Measurements from ENCODE around the gene HAAO. TPM values are rescaled to one million over a fixed set of nuclear protein-coding genes. Genes with fewer than 3 reads are reported as not detected.

Gene HAAO
- total RNA-seq, 1 experiment from 2014 or later, result 47.5 TPM

DNA sequence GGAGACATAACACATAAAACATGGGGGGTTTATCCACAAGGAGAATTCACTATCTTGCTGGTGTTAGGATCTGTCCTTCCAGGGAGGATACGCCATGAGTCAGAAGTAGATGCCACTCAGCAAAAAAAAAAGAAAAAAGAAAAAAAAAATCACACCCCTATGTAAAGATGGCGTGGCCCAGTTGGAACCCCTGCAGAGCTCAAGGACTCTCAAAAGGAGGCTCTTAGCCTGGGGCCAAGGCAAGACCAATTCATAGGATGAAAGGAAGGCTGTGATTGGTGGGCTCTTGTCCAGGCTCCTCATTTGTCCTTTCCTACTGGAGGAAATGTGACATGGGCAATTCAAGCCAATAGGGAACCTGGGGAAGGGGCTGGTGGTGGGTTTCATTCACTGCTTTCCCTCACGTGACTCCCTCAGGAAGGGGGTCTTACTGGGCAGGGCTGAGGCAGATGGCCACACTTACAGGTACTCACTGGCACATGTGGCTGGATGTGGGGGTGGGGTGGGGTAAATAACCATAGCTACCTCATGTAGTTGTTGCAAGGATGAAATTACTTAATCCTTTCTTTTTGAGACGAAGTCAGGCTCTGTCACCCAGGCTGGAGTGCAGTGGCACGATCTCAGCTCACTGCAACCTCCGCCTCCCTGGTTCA, 38.7 kb upstream of the HAAO start:
- CTCF ChIA-PET, result interaction anchor here (0.7 to 1.3 kb wide), 3 partner anchors 18 to 409 kb away, joined by 3 to 4 read pairs (median 3); no protein-coding TSS in a partner anchor
- TF ChIP-seq, protein P1, sequence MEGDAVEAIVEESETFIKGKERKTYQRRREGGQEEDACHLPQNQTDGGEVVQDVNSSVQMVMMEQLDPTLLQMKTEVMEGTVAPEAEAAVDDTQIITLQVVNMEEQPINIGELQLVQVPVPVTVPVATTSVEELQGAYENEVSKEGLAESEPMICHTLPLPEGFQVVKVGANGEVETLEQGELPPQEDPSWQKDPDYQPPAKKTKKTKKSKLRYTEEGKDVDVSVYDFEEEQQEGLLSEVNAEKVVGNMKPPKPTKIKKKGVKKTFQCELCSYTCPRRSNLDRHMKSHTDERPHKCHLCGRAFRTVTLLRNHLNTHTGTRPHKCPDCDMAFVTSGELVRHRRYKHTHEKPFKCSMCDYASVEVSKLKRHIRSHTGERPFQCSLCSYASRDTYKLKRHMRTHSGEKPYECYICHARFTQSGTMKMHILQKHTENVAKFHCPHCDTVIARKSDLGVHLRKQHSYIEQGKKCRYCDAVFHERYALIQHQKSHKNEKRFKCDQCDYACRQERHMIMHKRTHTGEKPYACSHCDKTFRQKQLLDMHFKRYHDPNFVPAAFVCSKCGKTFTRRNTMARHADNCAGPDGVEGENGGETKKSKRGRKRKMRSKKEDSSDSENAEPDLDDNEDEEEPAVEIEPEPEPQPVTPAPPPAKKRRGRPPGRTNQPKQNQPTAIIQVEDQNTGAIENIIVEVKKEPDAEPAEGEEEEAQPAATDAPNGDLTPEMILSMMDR (IDR thresholded peaks at IDR 0.05; ENCODE audit: insufficient read depth in 1 of 2, low read depth in 1 of 2, low read length in 1 of 2, severe bottlenecking in 1 of 2, unreplicated experiment in 1 of 2), result no peak
- Histone ChIP-seq H3K4me1 (peaks cover 12% of the 10 kb centered on the region), H3K4me3 (ENCODE audit: low read depth, low read length) (no peak overlapping the region), H3K27me3 (replicated peaks; ENCODE audit: control insufficient read depth, insufficient read depth, low read length) (no peaks in the 10 kb centered on the region), H3K36me3 (ENCODE audit: control insufficient read depth, insufficient read depth, low read length) (no peaks in the 10 kb centered on the region), H3K9me3 (0 out of 2 replicates have a peak, but pooled peaks cover under 1% of the 10 kb centered on the region)
- Mint-ChIP-seq H3K4me3 (ENCODE audit: unreplicated experiment) (no peak overlapping the region), H3K36me3 (ENCODE audit: insufficient read depth, unreplicated experiment) (peaks cover 3% of the 10 kb centered on the region), H3K9me3 (ENCODE audit: unreplicated experiment) (no peaks in the 10 kb centered on the region), H3K4me1 (ENCODE audit: low read depth, unreplicated experiment) (peaks cover 8% of the 10 kb centered on the region), H3K27me3 (ENCODE audit: insufficient read depth, unreplicated experiment) (no peaks in the 10 kb centered on the region), H3K27ac (ENCODE audit: unreplicated experiment) (no peak overlapping the region)
- no TSS peak for BruUV-seq (replicated peaks)
- DNase-seq, result peak in 1 of 2 experiments; percentile 24
- intact Hi-C loops (cut with micrococcal nuclease; ENCODE audit: unreplicated experiment), result no loop called here
- POLR2A ChIA-PET, result no interaction called here

DNA sequence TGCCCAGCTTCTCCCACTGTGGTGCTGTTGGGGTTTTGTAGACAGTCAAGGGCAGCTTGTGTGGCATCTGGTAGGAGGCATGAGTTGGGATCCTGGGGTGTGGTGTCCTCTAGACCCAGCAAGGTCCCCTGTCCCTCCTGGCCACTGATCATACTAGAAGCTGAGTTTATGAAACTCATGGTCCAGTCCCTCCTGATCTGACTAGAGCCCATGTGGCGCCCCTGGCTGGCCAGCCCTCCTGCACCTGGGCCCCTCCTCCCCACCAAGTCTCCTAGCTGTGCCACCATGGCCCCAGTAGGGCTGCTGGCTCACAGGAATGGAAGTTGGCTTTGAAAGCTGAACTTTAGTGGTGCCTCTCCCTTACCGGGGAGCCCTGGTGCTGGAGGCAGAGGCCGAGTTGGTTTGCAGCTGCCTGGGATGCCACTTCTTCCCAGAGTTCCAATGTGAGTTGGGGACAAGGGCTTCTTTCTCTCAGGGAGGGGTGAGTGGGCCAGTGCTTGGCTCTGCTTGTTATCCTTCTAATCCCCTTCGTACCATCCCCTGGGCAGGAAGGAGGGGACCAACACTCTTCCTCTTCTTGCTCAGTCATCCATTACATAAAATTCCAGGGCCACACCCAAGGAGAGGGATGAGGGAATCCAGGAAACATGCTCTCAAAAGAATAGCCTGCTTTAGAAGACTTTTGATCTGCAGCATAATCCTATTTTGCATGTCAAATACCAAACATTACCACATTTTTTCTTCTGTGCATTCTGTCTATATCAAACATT, 37.5 kb upstream of the HAAO start:
- peak in 1 of 2 experiments; percentile 27 for DNase-seq
- BruUV-seq (replicated peaks), result no TSS peak
- POLR2A ChIA-PET, result no interaction called here
- intact Hi-C loops (cut with micrococcal nuclease; ENCODE audit: unreplicated experiment), result loop anchor here (1.0 to 5.0 kb wide), 3 partner anchors 117 to 282 kb away; no protein-coding TSS in a partner anchor
- CTCF ChIA-PET, result interaction anchor here (1.3 to 1.4 kb wide), 2 partner anchors 17 to 399 kb away, joined by 4 read pairs; no protein-coding TSS in a partner anchor
- Histone ChIP-seq H3K36me3 (ENCODE audit: control insufficient read depth, insufficient read depth, low read length) (no peaks in the 10 kb centered on the region), H3K4me3 (ENCODE audit: low read depth, low read length) (no peak overlapping the region), H3K9me3 (no peaks in the 10 kb centered on the region), H3K4me1 (peaks cover 7% of the 10 kb centered on the region; the same call in 1 of the 2 replicates), H3K27me3 (replicated peaks; ENCODE audit: control insufficient read depth, insufficient read depth, low read length) (no peaks in the 10 kb centered on the region)
- no peaks in the 10 kb centered on the region for H3K36me3 Mint-ChIP-seq (ENCODE audit: insufficient read depth, unreplicated experiment)
- TF ChIP-seq, protein P1 (IDR thresholded peaks at IDR 0.05; ENCODE audit: insufficient read depth in 1 of 2, low read depth in 1 of 2, low read length in 1 of 2, severe bottlenecking in 1 of 2, unreplicated experiment in 1 of 2), result no peak
- no peak overlapping the region for H3K4me3 Mint-ChIP-seq (ENCODE audit: unreplicated experiment)
- no peaks in the 10 kb centered on the region for H3K9me3 Mint-ChIP-seq (ENCODE audit: unreplicated experiment)
- H3K27me3 Mint-ChIP-seq (ENCODE audit: insufficient read depth, unreplicated experiment), result no peaks in the 10 kb centered on the region
- H3K27ac Mint-ChIP-seq (ENCODE audit: unreplicated experiment), result no peak overlapping the region
- H3K4me1 Mint-ChIP-seq (ENCODE audit: low read depth, unreplicated experiment), result peaks cover 6% of the 10 kb centered on the region
